Activated naive CD4-positive, alpha-beta T cell treated with anti-CD3 and anti-CD28 coated beads for 36 hours (primary cell): ENCODE results near the gene PADI3. TPM values are rescaled to one million over a fixed set of nuclear protein-coding genes. Genes with fewer than 3 reads are reported as not detected.

Experiments used
- CTCF ChIA-PET: fragments of 350-600 bp; sonication (Branson Sonifier 250); formaldehyde crosslinking; loops from one replicate; lab custom pipeline; 2021; ENCODE audit warnings: antibody characterized with exemption; lab: Charles Lee
- DNase-seq: peaks from one replicate; pipeline ENCODE4 v3.0.0-alpha.2; 2020
- H3K27ac Mint-ChIP-seq: one replicate; pipeline ENCODE4 v1.8.0; 2021; ENCODE audit warnings: mild to moderate bottlenecking, mixed read lengths
- H3K27me3 Mint-ChIP-seq: one replicate; pipeline ENCODE4 v1.8.0; 2021; ENCODE audit warnings: low read depth, mixed read lengths
- H3K36me3 Mint-ChIP-seq: one replicate; pipeline ENCODE4 v1.8.0; 2021; ENCODE audit warnings: low read depth, mixed read lengths
- H3K4me1 Mint-ChIP-seq: one replicate; pipeline ENCODE4 v1.8.0; 2021; ENCODE audit warnings: low read depth, mixed read lengths
- H3K4me3 Mint-ChIP-seq: one replicate; pipeline ENCODE4 v1.8.0; 2021; ENCODE audit warnings: mild to moderate bottlenecking, moderate library complexity, mixed read lengths
- H3K9me3 Mint-ChIP-seq: one replicate; pipeline ENCODE4 v1.8.0; 2021; ENCODE audit warnings: mixed read lengths
- intact Hi-C: fragments of 100-400 bp; cut with micrococcal nuclease; formaldehyde crosslinking; loops from one replicate; pipeline ENCODE4 v1.15.1; 2023
- total RNA-seq, 2 experiments: library from RNA; stranded (reverse); gene quantifications; one replicate each; pipeline ENCODE4 v1.2.3, GENCODE V29; 2021

PADI3 gene
- total RNA-seq, 2 experiments from 2014 or later: not detected

- Mint-ChIP-seq H3K36me3 (no peaks in the 10 kb centered on the region), H3K9me3 (no peaks in the 10 kb centered on the region), H3K27ac (no peak overlapping the region), H3K4me3 (no peak overlapping the region), H3K4me1 (peaks cover 18% of the 10 kb centered on the region), H3K27me3 (peaks cover 12% of the 10 kb centered on the region)
- intact Hi-C loops: no loop called here
- DNase-seq: no peak
- CTCF ChIA-PET: no interaction called here
Observed at GRCh38 chr1:17217607-17218006, 31.3 kb upstream of the PADI3 start.

- DNase-seq: no peak
- Mint-ChIP-seq H3K27me3 (peaks cover 3% of the 10 kb centered on the region), H3K36me3 (no peaks in the 10 kb centered on the region), H3K4me3 (no peak overlapping the region), H3K9me3 (no peaks in the 10 kb centered on the region), H3K4me1 (peaks cover 5% of the 10 kb centered on the region), H3K27ac (no peak overlapping the region)
- CTCF ChIA-PET: interaction anchor here (1.2 kb wide), 1 partner anchor 93 kb away, joined by 3 read pairs; no protein-coding TSS in a partner anchor
- intact Hi-C loops: no loop called here
Observed at GRCh38 chr1:17218939-17219338, 30.0 kb upstream of the PADI3 start.

GRCh38 chr1:17220287-17220686, 28.6 kb upstream of the PADI3 start:
- no peak overlapping the region for H3K4me3 Mint-ChIP-seq
- H3K27me3 Mint-ChIP-seq: peaks cover under 1% of the 10 kb centered on the region
- peaks cover 1% of the 10 kb centered on the region for H3K4me1 Mint-ChIP-seq
- intact Hi-C loops: no loop called here
- H3K27ac Mint-ChIP-seq: no peak overlapping the region
- no peaks in the 10 kb centered on the region for H3K9me3 Mint-ChIP-seq
- CTCF ChIA-PET: no interaction called here
- H3K36me3 Mint-ChIP-seq: no peaks in the 10 kb centered on the region
- DNase-seq: no peak

GRCh38 chr1:17222557-17222956, 26.3 kb upstream of the PADI3 start:
- no peaks in the 10 kb centered on the region for H3K9me3 Mint-ChIP-seq
- no peak for DNase-seq
- H3K4me1 Mint-ChIP-seq: no peaks in the 10 kb centered on the region
- CTCF ChIA-PET: interaction anchor here (1.0 kb wide), 1 partner anchor 14 kb away, joined by 3 read pairs; no protein-coding TSS in a partner anchor
- H3K27ac Mint-ChIP-seq: no peak overlapping the region
- no peak overlapping the region for H3K4me3 Mint-ChIP-seq
- no peaks in the 10 kb centered on the region for H3K27me3 Mint-ChIP-seq
- no peaks in the 10 kb centered on the region for H3K36me3 Mint-ChIP-seq
- intact Hi-C loops: no loop called here

- CTCF ChIA-PET: interaction anchor here (1.3 kb wide), 1 partner anchor 99 kb away, joined by 3 read pairs; no protein-coding TSS in a partner anchor
- no peaks in the 10 kb centered on the region for H3K27me3 Mint-ChIP-seq
- intact Hi-C loops: no loop called here
Observed at GRCh38 chr1:17224434-17224833, 24.5 kb upstream of the PADI3 start.

GRCh38 chr1:17225140-17225539, 23.8 kb upstream of the PADI3 start:
- Mint-ChIP-seq H3K36me3 (no peaks in the 10 kb centered on the region), H3K4me3 (no peak overlapping the region), H3K27ac (no peak overlapping the region), H3K9me3 (no peaks in the 10 kb centered on the region), H3K27me3 (no peaks in the 10 kb centered on the region), H3K4me1 (no peaks in the 10 kb centered on the region)
- intact Hi-C loops: no loop called here
- no peak for DNase-seq
- CTCF ChIA-PET: interaction anchor here (1.3 kb wide), 1 partner anchor 99 kb away, joined by 3 read pairs; no protein-coding TSS in a partner anchor

More at GRCh38 chr1:17224434-17224833, 24.5 kb upstream of the PADI3 start:
- DNase-seq: no peak
- H3K9me3 Mint-ChIP-seq: no peaks in the 10 kb centered on the region
- H3K4me1 Mint-ChIP-seq: no peaks in the 10 kb centered on the region
- H3K36me3 Mint-ChIP-seq: no peaks in the 10 kb centered on the region
- H3K4me3 Mint-ChIP-seq: no peak overlapping the region
- no peak overlapping the region for H3K27ac Mint-ChIP-seq

GRCh38 chr1:17227358-17227915, 21.5 kb upstream of the PADI3 start:
- intact Hi-C loops: no loop called here
- H3K4me3 Mint-ChIP-seq: no peak overlapping the region
- no peaks in the 10 kb centered on the region for H3K36me3 Mint-ChIP-seq
- H3K27ac Mint-ChIP-seq: no peak overlapping the region
- CTCF ChIA-PET: interaction anchor here (1.3 kb wide), 1 partner anchor 9 kb away, joined by 3 read pairs; no protein-coding TSS in a partner anchor
- no peaks in the 10 kb centered on the region for H3K4me1 Mint-ChIP-seq
- H3K9me3 Mint-ChIP-seq: no peaks in the 10 kb centered on the region
- no peak for DNase-seq
- H3K27me3 Mint-ChIP-seq: no peaks in the 10 kb centered on the region

GRCh38 chr1:17228619-17229018, 20.3 kb upstream of the PADI3 start:
- no peak for DNase-seq
- CTCF ChIA-PET: interaction anchor here (0.6 kb wide), 1 partner anchor 210 kb away, joined by 3 read pairs; no protein-coding TSS in a partner anchor
- Mint-ChIP-seq H3K4me1 (no peaks in the 10 kb centered on the region), H3K36me3 (no peaks in the 10 kb centered on the region), H3K4me3 (no peak overlapping the region), H3K9me3 (no peaks in the 10 kb centered on the region), H3K27me3 (no peaks in the 10 kb centered on the region), H3K27ac (no peak overlapping the region)
- intact Hi-C loops: no loop called here

- Mint-ChIP-seq H3K27me3 (no peaks in the 10 kb centered on the region), H3K27ac (no peak overlapping the region), H3K9me3 (no peaks in the 10 kb centered on the region), H3K4me1 (no peaks in the 10 kb centered on the region), H3K36me3 (no peaks in the 10 kb centered on the region), H3K4me3 (no peak overlapping the region)
- intact Hi-C loops: no loop called here
- no peak for DNase-seq
- CTCF ChIA-PET: interaction anchor here (1.1 kb wide), 1 partner anchor 104 kb away, joined by 3 read pairs; no protein-coding TSS in a partner anchor
Observed at GRCh38 chr1:17229379-17229778, 19.5 kb upstream of the PADI3 start.

GRCh38 chr1:17230106-17230505, 18.8 kb upstream of the PADI3 start:
- Mint-ChIP-seq H3K27me3 (no peaks in the 10 kb centered on the region), H3K9me3 (no peaks in the 10 kb centered on the region), H3K4me1 (no peaks in the 10 kb centered on the region), H3K36me3 (no peaks in the 10 kb centered on the region), H3K4me3 (no peak overlapping the region), H3K27ac (no peak overlapping the region)
- intact Hi-C loops: loop anchor here (10.0 kb wide), 1 partner anchor 265 kb away; no protein-coding TSS in a partner anchor
- no peak for DNase-seq
- CTCF ChIA-PET: interaction anchor here (1.1 kb wide), 1 partner anchor 105 kb away, joined by 3 read pairs; no protein-coding TSS in a partner anchor

GRCh38 chr1:17230671-17231310, 18.1 kb upstream of the PADI3 start:
- Mint-ChIP-seq H3K4me3 (no peak overlapping the region), H3K36me3 (no peaks in the 10 kb centered on the region), H3K4me1 (no peaks in the 10 kb centered on the region), H3K27ac (no peak overlapping the region), H3K9me3 (no peaks in the 10 kb centered on the region), H3K27me3 (no peaks in the 10 kb centered on the region)
- CTCF ChIA-PET: no interaction called here
- intact Hi-C loops: loop anchor here (10.0 kb wide), 1 partner anchor 266 kb away; no protein-coding TSS in a partner anchor
- DNase-seq: no peak

- no peak overlapping the region for H3K27ac Mint-ChIP-seq
- CTCF ChIA-PET: interaction anchor here (9.2 kb wide), 1 partner anchor 106 kb away, joined by 109 read pairs; no protein-coding TSS in a partner anchor
Observed at GRCh38 chr1:17232759-17233661, 15.9 kb upstream of the PADI3 start.

More at GRCh38 chr1:17232759-17233661, 15.9 kb upstream of the PADI3 start:
- no peaks in the 10 kb centered on the region for H3K4me1 Mint-ChIP-seq
- intact Hi-C loops: loop anchor here (10.0 kb wide), 1 partner anchor 268 kb away; no protein-coding TSS in a partner anchor
- H3K4me3 Mint-ChIP-seq: no peak overlapping the region
- H3K36me3 Mint-ChIP-seq: no peaks in the 10 kb centered on the region
- DNase-seq: no peak
- no peaks in the 10 kb centered on the region for H3K27me3 Mint-ChIP-seq
- H3K9me3 Mint-ChIP-seq: no peaks in the 10 kb centered on the region
